HCT116 (cell line): ENCODE measurements around the gene EPHB3. TPM values are rescaled to one million over a fixed set of nuclear protein-coding genes. Genes with fewer than 3 reads are reported as not detected.

Source experiments
- ATAC-seq: fragments of 200-7000 bp; cut with Tn5 transposase; 2 replicates; pipeline ENCODE4 v1.9.1; 2020; ENCODE audit warnings: mild to moderate bottlenecking, moderate library complexity
- BruUV-seq: library from RNA; stranded (reverse); fragments of 400-500 nt; replicated peaks from 2 replicates; lab custom pipeline; 2021; lab: Mats Ljungman, UMichigan
- CTCF ChIA-PET: fragments of 300-600 bp; sonication (Branson Sonifier 250); formaldehyde crosslinking; loops from one replicate; lab custom pipeline; 2021; ENCODE audit warnings: antibody characterized with exemption; lab: Charles Lee
- POLR2A ChIA-PET: fragments of 300-600, 350-600 bp; sonication (Branson Sonifier 250); formaldehyde crosslinking; loops from one replicate; lab custom pipeline; 2021; ENCODE audit warnings: antibody characterized with exemption; lab: Charles Lee
- RAD21 ChIA-PET, 2 experiments: fragments of 300-600 bp; sonication (Branson Sonifier 250); formaldehyde crosslinking; loops; one replicate each; lab custom pipeline; 2023; ENCODE audit warnings: low total read pairs in 2 of 2; ENCODE audit not compliant: uncharacterized antibody in 2 of 2, unreplicated experiment in 2 of 2, low non-redundant PET in 1 of 2; lab: Charles Lee
- DNase-seq: peaks from one replicate; pipeline ENCODE4 v3.0.0-alpha.2; 2010; ENCODE audit warnings: low read depth, low spot score
- H2AFZ ChIP-seq: fragments of 200-600 bp; shearing (Covaris generic), sonication (generic); 2 replicates; pipeline ENCODE4 v1.6.1; 2017; ENCODE audit warnings: low read depth, mixed run types, mixed read lengths, antibody characterized with exemption, low read length; ENCODE audit not compliant: poor library complexity, severe bottlenecking
- H3K27ac ChIP-seq: 2 replicates; pipeline ENCODE4 v1.5.1; 2012; ENCODE audit warnings: low read depth, low read length
- H3K27me3 ChIP-seq: fragments of 200-600 bp; sonication (generic); 2 replicates; pipeline ENCODE4 v1.6.1; 2016; ENCODE audit warnings: mixed run types, low read length, mixed read lengths; ENCODE audit not compliant: insufficient read depth
- H3K36me3 ChIP-seq, 2 experiments: fragments of 200-500 bp in 1 of 2; fragments of 200-600 bp in 1 of 2; sonication (Bioruptor generic) in 1 of 2; sonication (generic) in 1 of 2; 2 replicates each; pipeline versions ENCODE4 v1.5.1 to v1.6.1; 2014 to 2016; ENCODE audit warnings: low read length in 2 of 2, inconsistent platforms in 1 of 2, mixed read lengths in 1 of 2, mixed run types in 1 of 2; ENCODE audit not compliant: insufficient read depth in 2 of 2, control insufficient read depth in 1 of 2
- H3K4me1 ChIP-seq, 2 experiments: fragments of 200-600 bp in 1 of 2; sonication (generic) in 1 of 2; 2 replicates each; pipeline versions ENCODE4 v1.5.1 to v1.6.1; 2012 to 2017; ENCODE audit warnings: low read length in 2 of 2, inconsistent platforms in 1 of 2, mild to moderate bottlenecking in 1 of 2, mixed read lengths in 1 of 2, mixed run types in 1 of 2, moderate library complexity in 1 of 2; ENCODE audit not compliant: insufficient read depth in 2 of 2, control insufficient read depth in 1 of 2
- H3K4me2 ChIP-seq: fragments of 200-600 bp; sonication (generic); 2 replicates; pipeline ENCODE4 v1.6.1; 2017; ENCODE audit warnings: mixed run types, low read length, mixed read lengths
- H3K4me3 ChIP-seq, 2 experiments: fragments of 200-600 bp in 1 of 2; sonication (generic) in 1 of 2; replicated peaks in 1 of 2; 2 replicates each; pipeline ENCODE4 v1.5.1; 2011 to 2016; ENCODE audit warnings: low read length in 2 of 2, control low read depth in 1 of 2, low read depth in 1 of 2, mild to moderate bottlenecking in 1 of 2, mixed read lengths in 1 of 2, mixed run types in 1 of 2
- H3K79me2 ChIP-seq: fragments of 200-600 bp; sonication (generic); 2 replicates; pipeline ENCODE4 v1.6.1; 2017; ENCODE audit warnings: mild to moderate bottlenecking, mixed run types, low read length, moderate library complexity, mixed read lengths; ENCODE audit not compliant: insufficient read depth
- H3K9ac ChIP-seq: fragments of 200-600 bp; sonication (generic); 2 replicates; pipeline ENCODE4 v1.6.1; 2016; ENCODE audit warnings: low read length, mixed read lengths
- H3K9me2 ChIP-seq: fragments of 200-600 bp; sonication (generic), shearing (Covaris generic); 2 replicates; pipeline ENCODE4 v1.6.1; 2017; ENCODE audit warnings: mixed run types, mild to moderate bottlenecking, moderate library complexity; ENCODE audit not compliant: insufficient read depth
- H3K9me3 ChIP-seq, 2 experiments: fragments of 200-500 bp in 1 of 2; fragments of 200-600 bp in 1 of 2; sonication (Bioruptor generic) in 1 of 2; sonication (generic) in 1 of 2; 2 replicates each; pipeline ENCODE4 v1.6.1; 2014 to 2017; ENCODE audit warnings: low read length in 2 of 2, mixed read lengths in 2 of 2, inconsistent platforms in 1 of 2, low read depth in 1 of 2, mild to moderate bottlenecking in 1 of 2, mixed run types in 1 of 2, moderate library complexity in 1 of 2; ENCODE audit not compliant: control insufficient read depth in 1 of 2, insufficient read depth in 1 of 2
- H4K20me1 ChIP-seq: fragments of 200-600 bp; sonication (generic), shearing (Covaris generic); 2 replicates; pipeline ENCODE4 v1.6.1; 2017; ENCODE audit warnings: mixed run types, mild to moderate bottlenecking, moderate library complexity; ENCODE audit not compliant: insufficient read depth
- ATF3 ChIP-seq: IDR thresholded peaks from 2 replicates; pipeline ENCODE4 v1.6.1; 2012
- CEBPB ChIP-seq: IDR thresholded peaks from 2 replicates; pipeline ENCODE4 v1.6.1; 2012; ENCODE audit warnings: low read depth
- EZH2 ChIP-seq: fragments of 200-600 bp; sonication (generic); IDR thresholded peaks from 2 replicates; pipeline ENCODE4 v1.6.1; 2017; ENCODE audit warnings: antibody characterized with exemption, mixed run types
- EZH2phosphoT487 ChIP-seq: fragments of 200-600 bp; IDR thresholded peaks from 2 replicates; pipeline ENCODE4 v1.6.1; 2018; ENCODE audit warnings: antibody characterized with exemption, borderline replicate concordance
- JUND ChIP-seq: IDR thresholded peaks from 2 replicates; pipeline ENCODE4 v1.6.1; 2012
- MAX ChIP-seq: IDR thresholded peaks from 2 replicates; pipeline ENCODE4 v1.6.1; 2012
- POLR2AphosphoS5 ChIP-seq: IDR thresholded peaks from 2 replicates; pipeline ENCODE4 v1.6.1; 2011; ENCODE audit warnings: mild to moderate bottlenecking, low read depth, low read length, moderate library complexity
- RAD21 ChIP-seq: IDR thresholded peaks from 2 replicates; pipeline ENCODE4 v1.6.1; 2012; ENCODE audit warnings: low read depth, mild to moderate bottlenecking
- REST ChIP-seq: IDR thresholded peaks from 2 replicates; pipeline ENCODE4 v1.6.1; 2012; ENCODE audit warnings: low read depth
- SP1 ChIP-seq: IDR thresholded peaks from 2 replicates; pipeline ENCODE4 v1.6.1; 2012; ENCODE audit warnings: low read depth
- SRF ChIP-seq: IDR thresholded peaks from 2 replicates; pipeline ENCODE4 v1.6.1; 2012; ENCODE audit warnings: low read depth
- TCF7L2 ChIP-seq: IDR thresholded peaks from 2 replicates; pipeline ENCODE4 v1.7.0; 2011; ENCODE audit warnings: borderline replicate concordance, inconsistent platforms; ENCODE audit not compliant: insufficient read depth, insufficient read length; ENCODE audit errors: extremely low read depth
- YY1 ChIP-seq: IDR thresholded peaks from 2 replicates; pipeline ENCODE4 v1.6.1; 2011; ENCODE audit warnings: low read length, low read depth, moderate library complexity, mild to moderate bottlenecking; ENCODE audit not compliant: insufficient replicate concordance; ENCODE audit errors: extremely low read depth
- ZFX ChIP-seq: fragments of 450-650 bp; IDR thresholded peaks from 2 replicates; pipeline ENCODE4 v1.6.1; 2017
- intact Hi-C: fragments of 100-400 bp; cut with micrococcal nuclease; formaldehyde crosslinking; loops from 2 replicates; pipeline ENCODE4 v1.10.0; 2022
- total RNA-seq: library from RNA; stranded (reverse); gene quantifications from one replicate; pipeline ENCODE4 v1.2.1, GENCODE V29; 2021; ENCODE audit not compliant: unreplicated experiment

EPHB3 gene
- total RNA-seq, 1 experiment from 2014 or later = 6.5 TPM

- TF ChIP-seq YY1 (no peak), ZFX (no peak), ATF3 (no peak), EZH2 (no peak), TCF7L2 (no peak)
Observed at GRCh38 chr3:184570489-184570888, 8.9 kb downstream of the EPHB3 start (continued).

GRCh38 chr3:184571750-184572377 is 10.3 kb downstream of the EPHB3 start:
- no peaks in the 10 kb centered on the region for H3K79me2 ChIP-seq
- H3K4me2 ChIP-seq = no peak overlapping the region
- ChIA-PET POLR2A (no interaction called here), CTCF (no interaction called here), RAD21 (no interaction called here)
- DNase-seq (no peak), ATAC-seq (no peak)
- no peaks in the 10 kb centered on the region for H3K27me3 ChIP-seq
- no peak overlapping the region for H3K4me3 ChIP-seq
- H3K9me3 ChIP-seq = no peaks in the 10 kb centered on the region
- H3K9ac ChIP-seq = no peak overlapping the region
- no peaks in the 10 kb centered on the region for H4K20me1 ChIP-seq
- H2AFZ ChIP-seq = no peak overlapping the region
- H3K4me1 ChIP-seq = peaks cover 14 to 35% of the 10 kb centered on the region in 2 experiments
- peaks cover 0 to 2% of the 10 kb centered on the region in 2 experiments; a peak in 1 of 4 replicates for H3K36me3 ChIP-seq
- intact Hi-C loops = no loop called here
- no peaks in the 10 kb centered on the region for H3K9me2 ChIP-seq
- no TSS peak for BruUV-seq
- H3K27ac ChIP-seq = no peak overlapping the region
- no peak for TF ChIP-seq POLR2AphosphoS5

GRCh38 chr3:184572633-184573270 is 11.2 kb downstream of the EPHB3 start:
- no peaks in the 10 kb centered on the region for H3K27me3 ChIP-seq
- no peak overlapping the region for H3K27ac ChIP-seq
- no peaks in the 10 kb centered on the region for H3K79me2 ChIP-seq
- RAD21 ChIA-PET = no interaction called here
- peaks cover 0 to 2% of the 10 kb centered on the region in 2 experiments; a peak in 1 of 4 replicates for H3K36me3 ChIP-seq
- no peaks in the 10 kb centered on the region for H4K20me1 ChIP-seq
- CTCF ChIA-PET = no interaction called here
- H3K9me2 ChIP-seq = no peaks in the 10 kb centered on the region
- ATAC-seq (no peak), DNase-seq (no peak)
- no peak overlapping the region for H3K9ac ChIP-seq
- no peaks in the 10 kb centered on the region for H3K9me3 ChIP-seq
- H2AFZ ChIP-seq = no peak overlapping the region
- H3K4me1 ChIP-seq = peaks cover 8 to 26% of the 10 kb centered on the region in 2 experiments; a peak in 3 of 4 replicates
- intact Hi-C loops = no loop called here
- H3K4me2 ChIP-seq = no peak overlapping the region
- no TSS peak for BruUV-seq
- no peak overlapping the region for H3K4me3 ChIP-seq
- POLR2A ChIA-PET = no interaction called here
- TF ChIP-seq SP1 (no peak), CEBPB (no peak), RAD21 (no peak), REST (no peak), MAX (no peak), SRF (no peak), JUND (no peak), ZFX (no peak), ATF3 (no peak), YY1 (no peak), EZH2phosphoT487 (no peak)
